G401.6 (cell line): ENCODE results near the gene OBSL1.

Experiments
- FAIRE-seq: peaks from 2 replicates; lab custom pipeline; 2012; peaks lifted over from hg19 to GRCh38; lab: Jason Lieb, UNC

OBSL1 gene

DNA sequence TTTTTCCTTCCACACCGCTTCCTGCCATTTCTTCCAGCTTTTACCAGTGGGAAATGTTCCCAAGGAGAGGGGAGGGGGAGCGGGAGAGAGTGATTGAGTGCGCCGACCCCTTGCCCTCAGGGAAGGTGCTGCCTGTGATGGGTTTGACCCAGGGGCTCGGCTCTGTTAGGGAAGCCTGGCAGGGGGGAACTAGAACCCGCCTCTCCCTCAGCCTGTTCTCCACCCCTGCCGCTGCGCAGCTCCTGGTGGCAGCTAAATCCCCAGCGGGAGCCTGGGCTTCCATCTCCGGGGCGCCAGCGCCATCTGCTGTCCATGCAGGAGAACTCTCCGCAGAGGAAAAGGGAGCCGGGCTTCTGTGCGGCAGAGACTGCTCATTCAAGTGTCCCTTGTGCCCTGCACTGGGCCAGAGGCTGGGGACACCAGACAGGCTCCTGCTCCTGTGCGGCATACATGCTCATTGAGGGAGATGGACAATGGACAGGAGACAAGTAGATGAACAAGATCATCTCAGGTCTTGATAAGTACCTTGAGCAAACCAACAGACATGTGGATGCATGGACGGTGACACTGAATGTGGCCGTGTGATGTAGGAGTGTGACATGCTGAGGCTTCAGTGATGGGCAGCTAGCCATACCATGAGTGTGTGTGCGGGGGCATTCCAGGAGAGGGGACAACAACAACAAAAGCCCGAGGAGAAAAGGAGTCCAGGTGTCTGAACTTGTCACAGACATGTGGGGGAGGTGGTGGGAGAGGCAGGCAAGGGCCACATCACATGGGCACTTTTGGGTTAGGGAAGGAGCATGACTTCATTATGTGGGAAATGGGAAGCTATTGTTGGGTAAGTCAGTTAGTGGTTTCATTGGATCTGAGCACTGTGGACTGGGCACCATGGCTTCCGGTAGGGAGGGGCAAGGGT lies 41.0 kb downstream of the OBSL1 start:
- FAIRE-seq, result peak; percentile 66

DNA sequence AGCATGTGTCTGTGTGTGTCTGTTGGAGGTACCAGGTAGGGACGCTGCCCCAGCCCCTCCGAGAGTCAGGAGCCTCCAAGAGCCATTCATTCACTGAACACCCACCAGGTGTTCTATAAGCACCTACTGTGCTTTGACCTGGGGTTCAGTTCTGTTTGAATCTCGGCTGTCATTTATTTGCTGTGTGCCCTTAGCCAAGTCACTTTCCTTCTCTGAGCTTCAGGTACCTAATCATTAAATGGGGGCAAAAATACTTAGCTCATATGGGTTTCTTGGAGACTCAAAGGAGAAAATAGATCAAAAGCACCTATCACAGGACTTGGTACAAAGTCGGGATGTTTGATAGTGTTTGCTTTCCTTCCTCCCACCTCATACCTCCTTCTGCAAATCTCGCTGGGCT lies 43.9 kb downstream of the OBSL1 start:
- no peak for FAIRE-seq

GRCh38 chr2:219527076-219527394 lies 44.3 kb downstream of the OBSL1 start:
- no peak for FAIRE-seq

DNA sequence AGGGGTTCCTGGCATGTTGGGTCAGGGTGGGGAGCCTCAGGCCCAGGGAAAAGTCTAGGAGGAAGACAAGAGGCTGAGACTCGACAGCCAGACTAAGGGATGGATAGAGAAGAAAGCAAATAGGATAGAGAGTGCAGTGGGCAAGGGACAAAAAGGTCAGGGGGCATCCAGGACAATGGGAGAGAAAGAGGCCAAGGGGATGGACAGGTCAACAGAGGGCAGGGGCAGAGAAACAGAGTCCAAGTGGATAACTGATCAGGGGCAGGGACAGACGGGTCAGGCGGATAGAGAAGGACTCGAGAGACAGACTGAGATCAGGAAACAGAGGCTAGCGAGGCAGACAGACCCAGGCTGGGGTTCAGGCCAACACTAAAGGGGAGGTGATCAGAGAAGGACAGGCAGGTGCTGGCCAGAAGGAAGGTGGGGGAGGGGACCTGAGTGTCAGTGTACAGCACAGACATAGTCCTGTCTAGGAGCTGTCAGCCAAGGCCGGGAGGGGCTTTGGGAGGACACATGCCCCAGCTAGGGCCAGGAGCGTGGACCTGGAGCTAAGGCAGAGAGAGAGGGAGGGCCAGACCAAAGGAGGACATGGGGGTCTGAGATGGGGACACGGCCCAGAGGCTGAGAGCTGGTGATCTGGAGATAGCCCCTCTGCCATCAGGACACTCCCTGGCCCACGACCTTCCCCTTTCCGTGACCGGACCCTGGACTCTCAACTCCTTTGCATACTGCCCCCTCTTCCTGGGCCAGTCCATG lies 44.8 kb downstream of the OBSL1 start:
- FAIRE-seq, result no peak

DNA sequence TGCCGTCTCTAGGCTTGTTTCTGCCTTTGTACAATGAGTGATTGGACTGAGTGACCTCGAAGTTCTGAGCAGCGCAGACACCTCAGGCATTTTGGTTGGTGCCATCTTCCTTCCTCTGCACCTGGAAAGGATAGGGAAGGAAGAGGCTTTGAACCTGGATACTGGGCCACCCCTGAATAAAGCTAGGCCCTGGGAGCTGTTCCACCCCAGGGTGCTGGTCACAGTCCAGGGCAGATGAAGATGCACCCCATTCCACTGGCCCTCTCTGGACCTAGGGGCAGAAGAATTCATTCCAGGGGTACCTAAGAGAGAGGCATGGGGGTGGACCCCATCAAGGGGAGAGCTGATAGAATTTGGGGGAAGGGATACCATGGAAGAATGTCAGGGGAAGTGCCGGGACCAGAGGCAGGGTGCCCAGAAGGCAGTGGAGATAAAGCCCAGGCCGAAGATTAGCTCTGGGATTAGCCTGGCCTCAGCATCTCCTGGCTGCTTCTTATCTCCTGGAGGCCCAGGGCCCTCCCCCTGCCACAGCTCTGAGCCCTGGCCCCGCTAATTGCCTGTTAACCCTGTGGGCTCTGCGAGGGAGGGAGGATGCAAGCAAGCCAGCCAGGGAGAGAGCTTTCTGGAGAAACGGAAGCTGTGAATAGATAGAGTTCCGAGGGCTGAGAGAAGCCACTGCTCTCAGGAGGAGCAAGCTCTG lies 45.7 kb downstream of the OBSL1 start:
- FAIRE-seq, result no peak

DNA sequence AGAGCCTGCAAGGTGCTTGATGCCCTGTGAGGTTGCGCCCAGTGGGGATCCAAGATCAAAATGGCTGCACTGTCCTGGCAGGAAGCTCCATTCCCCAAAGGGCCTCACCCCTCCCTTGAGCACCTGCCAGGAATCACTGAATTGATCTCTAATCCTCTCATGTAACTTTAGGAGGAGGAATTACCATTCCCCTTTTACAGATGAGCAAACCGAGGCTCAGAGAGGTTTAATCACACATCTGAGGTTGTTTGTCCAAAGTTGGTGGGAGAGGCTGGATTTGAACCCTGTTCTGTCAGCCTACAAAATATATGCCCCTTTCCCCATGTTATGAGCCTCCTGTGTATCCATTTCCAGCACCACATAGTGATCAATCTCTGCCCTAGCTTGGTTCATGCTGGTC lies 46.5 kb downstream of the OBSL1 start:
- FAIRE-seq, result no peak

DNA sequence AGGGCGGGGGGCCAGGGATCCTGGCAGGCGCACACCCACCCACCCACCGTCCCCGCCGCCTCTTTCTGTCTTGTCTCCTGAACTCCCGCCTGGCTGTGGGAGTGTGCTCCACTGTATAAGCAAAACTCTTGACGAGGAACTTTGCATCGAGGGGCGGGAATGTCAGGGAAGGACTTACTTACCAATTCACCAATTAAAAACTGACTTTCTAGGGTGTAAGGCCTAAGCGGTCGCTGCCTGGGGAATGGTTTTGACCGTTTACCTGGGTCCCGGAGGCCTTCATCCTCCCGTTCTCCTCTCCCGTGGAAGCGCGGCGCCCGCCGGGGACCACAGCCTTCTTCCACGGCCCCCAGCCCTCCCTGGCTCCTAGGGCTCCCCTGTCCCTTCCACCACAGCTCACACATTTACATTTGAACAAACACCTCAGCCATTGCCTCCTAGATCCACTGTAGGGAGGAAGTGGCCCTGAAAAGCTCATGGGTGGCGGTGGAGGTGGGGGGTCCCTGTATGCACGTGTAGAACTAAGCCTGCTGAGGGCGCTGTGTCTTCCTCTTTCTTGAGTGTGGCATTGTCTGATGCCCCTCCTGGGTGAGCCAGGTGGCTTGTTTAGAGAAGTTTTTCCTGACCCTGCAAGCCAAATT lies 48.2 kb downstream of the OBSL1 start:
- FAIRE-seq, result no peak

- no peak for FAIRE-seq
Measured at GRCh38 chr2:219522111-219523030, 49.0 kb downstream of the OBSL1 start.

GRCh38 chr2:219521066-219521880 lies 50.1 kb downstream of the OBSL1 start:
- FAIRE-seq, result no peak

GRCh38 chr2:219520079-219520478 lies 51.3 kb downstream of the OBSL1 start:
- no peak for FAIRE-seq

DNA sequence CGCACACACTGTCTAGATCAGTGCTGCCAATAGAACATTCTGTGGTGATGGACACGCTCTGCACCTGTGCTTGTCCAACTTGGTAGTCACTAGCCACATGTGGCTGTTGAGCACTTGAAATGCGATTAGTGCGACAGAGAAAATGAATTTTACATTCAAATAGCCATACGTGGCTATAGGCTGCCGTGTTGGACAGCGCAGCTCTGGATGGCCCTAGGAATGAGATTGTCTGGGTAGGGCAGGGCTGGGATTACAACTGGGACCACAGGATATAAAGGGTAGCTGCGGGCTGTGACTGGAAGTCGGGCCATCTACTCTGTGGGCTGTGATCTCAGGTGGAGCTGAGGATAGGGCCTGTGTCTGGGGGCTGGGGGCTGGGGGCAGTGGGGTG lies 51.8 kb downstream of the OBSL1 start:
- FAIRE-seq, result no peak

GRCh38 chr2:219517954-219518778 lies 53.2 kb downstream of the OBSL1 start:
- no peak for FAIRE-seq

DNA sequence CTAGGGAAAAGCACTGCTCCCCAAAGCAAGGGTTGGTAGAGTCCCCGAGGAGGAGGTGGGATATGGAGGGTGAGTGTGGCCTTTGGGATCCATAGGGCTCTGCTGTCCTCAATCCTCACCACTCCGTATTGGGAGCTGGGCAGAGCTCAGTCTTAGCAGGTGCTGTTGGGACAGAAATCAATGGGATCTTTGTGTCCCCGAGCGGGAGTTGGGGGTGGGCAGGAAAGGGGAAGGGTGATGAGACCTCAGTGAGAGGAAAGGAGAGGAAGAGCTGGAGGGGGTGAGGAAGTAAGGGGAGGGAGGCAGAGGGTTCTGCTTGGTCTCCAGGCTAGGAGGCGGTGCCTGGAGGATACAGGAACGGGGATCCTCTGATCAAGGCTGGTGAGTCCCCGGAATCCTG lies 54.5 kb downstream of the OBSL1 start:
- no peak for FAIRE-seq

DNA sequence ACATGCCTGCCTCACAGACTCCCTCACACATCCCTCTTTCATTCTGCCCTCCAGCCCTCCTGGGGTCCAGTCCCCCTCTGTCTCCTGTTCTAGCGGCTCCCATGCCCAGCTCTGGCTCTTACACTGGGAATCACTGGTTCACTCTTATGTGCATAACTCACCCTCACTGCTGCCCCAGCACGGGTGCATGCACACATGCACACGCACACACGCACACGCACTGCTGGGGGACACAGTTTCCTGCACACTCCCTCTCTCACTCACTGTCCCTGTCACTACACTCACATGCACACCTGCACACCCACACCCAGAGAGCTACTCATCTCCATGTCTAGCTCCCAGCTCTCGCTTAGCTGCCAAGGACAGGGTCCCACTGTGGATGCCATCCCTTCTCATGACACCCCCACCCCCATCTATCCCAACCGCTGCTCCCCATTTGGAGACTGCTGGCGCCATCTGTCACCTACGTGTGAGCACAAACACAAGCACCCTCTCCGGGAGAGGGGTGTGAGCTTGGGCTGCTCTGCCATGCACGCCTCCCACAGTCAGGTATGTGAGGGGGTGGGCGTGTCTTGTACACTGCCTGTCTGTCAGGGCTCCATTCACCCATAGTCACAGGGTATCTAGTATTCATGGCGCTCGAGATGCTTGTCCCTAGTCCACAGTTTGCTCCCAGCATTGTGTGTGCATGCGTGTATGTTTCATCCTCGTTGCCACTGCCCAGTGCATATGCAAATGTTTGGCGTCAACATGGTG lies 55.3 kb downstream of the OBSL1 start:
- no peak for FAIRE-seq

DNA sequence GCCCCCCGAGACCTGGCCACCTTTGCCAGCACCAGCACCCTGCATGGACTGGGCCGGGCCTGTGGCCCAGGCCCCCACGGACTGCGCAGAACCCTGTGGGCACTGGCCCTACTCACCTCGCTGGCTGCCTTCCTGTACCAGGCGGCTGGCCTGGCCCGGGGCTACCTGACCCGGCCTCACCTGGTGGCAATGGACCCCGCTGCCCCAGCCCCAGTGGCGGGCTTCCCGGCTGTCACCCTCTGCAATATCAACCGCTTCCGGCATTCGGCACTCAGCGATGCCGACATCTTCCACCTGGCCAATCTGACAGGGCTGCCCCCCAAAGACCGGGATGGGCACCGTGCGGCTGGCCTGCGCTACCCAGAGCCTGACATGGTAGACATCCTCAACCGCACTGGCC lies 56.5 kb downstream of the OBSL1 start:
- FAIRE-seq, result no peak

DNA sequence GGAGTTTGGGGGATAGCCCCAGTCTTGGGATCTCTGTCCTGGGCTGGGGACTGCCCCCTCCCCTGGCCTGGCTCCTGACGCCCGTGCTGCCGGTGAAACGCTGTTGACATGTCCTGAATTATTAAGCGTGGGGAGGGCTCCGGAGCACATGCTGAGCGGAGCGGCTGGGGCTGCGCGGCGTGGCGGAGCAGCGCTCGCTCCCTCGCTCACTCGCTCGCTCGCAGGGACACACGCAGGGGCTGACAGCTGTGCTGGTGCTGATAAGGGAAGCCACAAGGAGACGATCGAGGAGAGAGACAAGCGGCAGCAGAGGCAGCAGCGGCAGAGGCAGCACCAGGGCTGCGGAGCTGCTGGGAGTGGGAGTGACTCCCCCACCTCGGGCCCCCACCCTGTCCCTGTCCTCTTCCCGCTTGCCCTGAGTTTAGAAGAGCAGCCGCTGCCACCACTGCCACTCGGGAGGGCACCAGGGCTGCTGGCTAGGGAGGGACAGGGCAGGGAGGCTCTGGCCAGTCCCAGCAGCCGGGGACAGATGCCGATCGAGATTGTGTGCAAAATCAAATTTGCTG lies 57.1 kb downstream of the OBSL1 start, which contains the start of gene ASIC4:
Gene ASIC4 (plus strand): TSS at position 287 of the 566 bp plus-strand sequence. CDS start 243 bp downstream, at position 530.
- no peak for FAIRE-seq

- FAIRE-seq, result no peak
Measured at GRCh38 chr2:219513787-219514186, 57.6 kb downstream of the OBSL1 start.

GRCh38 chr2:219512524-219513216 lies 58.7 kb downstream of the OBSL1 start:
- no peak for FAIRE-seq
